ENCODE data around the gene ARHGEF25. TPM values are rescaled to one million over a fixed set of nuclear protein-coding genes. Genes with fewer than 3 reads are reported as not detected.
"Not testable (repeated sequence)": the region's sequence is repeated elsewhere in the genome, so short reads cannot be mapped to it uniquely, and the experiment has no call there.

The ARHGEF25 gene
- total RNA-seq, 3 donors from 2014 or later (not counting 1 experiment from before 2014, with no cell fraction given) = 3.1 to 6.5 (median 5.1) TPM

- WGBS (ENCODE audit: insufficient coverage) = 89% methylated on average over 6 of the region's 6 CpGs
- Mint-ChIP-seq H3K27ac (no peak overlapping the region), H3K4me3 (no peak overlapping the region), H3K4me1 (no peaks in the 10 kb centered on the region), H3K36me3 (no peaks in the 10 kb centered on the region), H3K9me3 (no peaks in the 10 kb centered on the region), H3K27me3 (ENCODE audit: low read depth in 2 of 2) (peaks cover 12 to 19% of the 10 kb centered on the region in 2 donors)
- Histone ChIP-seq H3K27ac (ENCODE audit: low read length) (no peak overlapping the region), H3K4me1 (ENCODE audit: control insufficient read depth, insufficient read depth, low read length) (no peaks in the 10 kb centered on the region), H3K4me3 (ENCODE audit: low read length) (no peak overlapping the region), H3K9me3 (ENCODE audit: control insufficient read depth, insufficient read depth, low read length) (no peaks in the 10 kb centered on the region), H3K36me3 (ENCODE audit: control insufficient read depth, insufficient read depth, low read length) (no peaks in the 10 kb centered on the region), H3K27me3 (ENCODE audit: control insufficient read depth, insufficient read depth, low read length) (no peaks in the 10 kb centered on the region)
- ATAC-seq (no peak), DNase-seq (no peak)
- intact Hi-C loops (cut with micrococcal nuclease) = no loop called here
- TF ChIP-seq, protein P1, sequence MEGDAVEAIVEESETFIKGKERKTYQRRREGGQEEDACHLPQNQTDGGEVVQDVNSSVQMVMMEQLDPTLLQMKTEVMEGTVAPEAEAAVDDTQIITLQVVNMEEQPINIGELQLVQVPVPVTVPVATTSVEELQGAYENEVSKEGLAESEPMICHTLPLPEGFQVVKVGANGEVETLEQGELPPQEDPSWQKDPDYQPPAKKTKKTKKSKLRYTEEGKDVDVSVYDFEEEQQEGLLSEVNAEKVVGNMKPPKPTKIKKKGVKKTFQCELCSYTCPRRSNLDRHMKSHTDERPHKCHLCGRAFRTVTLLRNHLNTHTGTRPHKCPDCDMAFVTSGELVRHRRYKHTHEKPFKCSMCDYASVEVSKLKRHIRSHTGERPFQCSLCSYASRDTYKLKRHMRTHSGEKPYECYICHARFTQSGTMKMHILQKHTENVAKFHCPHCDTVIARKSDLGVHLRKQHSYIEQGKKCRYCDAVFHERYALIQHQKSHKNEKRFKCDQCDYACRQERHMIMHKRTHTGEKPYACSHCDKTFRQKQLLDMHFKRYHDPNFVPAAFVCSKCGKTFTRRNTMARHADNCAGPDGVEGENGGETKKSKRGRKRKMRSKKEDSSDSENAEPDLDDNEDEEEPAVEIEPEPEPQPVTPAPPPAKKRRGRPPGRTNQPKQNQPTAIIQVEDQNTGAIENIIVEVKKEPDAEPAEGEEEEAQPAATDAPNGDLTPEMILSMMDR (IDR thresholded peaks at IDR 0.05) = no peak
Observed at GRCh38 chr12:57568838-57569237, 42.4 kb upstream of the ARHGEF25 start.

DNA sequence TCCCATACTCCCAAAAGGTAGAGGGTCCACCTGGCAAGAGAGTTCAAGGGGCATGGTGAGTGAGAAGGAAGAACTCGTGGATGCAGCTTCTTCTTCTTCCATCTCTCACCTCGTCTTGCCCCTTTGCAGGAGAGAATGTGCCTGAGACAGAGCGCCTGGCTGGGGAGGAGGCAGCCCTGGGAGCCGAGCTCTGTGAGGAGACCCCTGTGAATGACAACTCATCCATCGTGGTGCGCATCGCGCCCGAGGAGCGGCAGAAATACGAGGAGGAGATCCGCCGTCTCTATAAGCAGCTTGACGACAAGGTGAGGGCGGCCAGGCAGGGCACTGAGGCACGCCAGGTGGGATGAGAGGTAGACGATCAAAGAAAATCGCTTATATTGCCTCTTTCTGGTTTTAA, 41.4 kb upstream of the ARHGEF25 start:
- H3K4me1 Mint-ChIP-seq = no peaks in the 10 kb centered on the region
- no peaks in the 10 kb centered on the region for H3K9me3 Mint-ChIP-seq
- no peaks in the 10 kb centered on the region for H3K4me1 ChIP-seq (ENCODE audit: control insufficient read depth, insufficient read depth, low read length)
- intact Hi-C loops (cut with micrococcal nuclease) = no loop called here
- H3K27me3 ChIP-seq (ENCODE audit: control insufficient read depth, insufficient read depth, low read length) = no peaks in the 10 kb centered on the region
- no peak overlapping the region for H3K4me3 ChIP-seq (ENCODE audit: low read length)
- H3K4me3 Mint-ChIP-seq = no peak overlapping the region
- 93% methylated on average over 16 of the region's 18 CpGs for WGBS (ENCODE audit: insufficient coverage)
- peaks cover 2 to 9% of the 10 kb centered on the region in 2 donors for H3K27me3 Mint-ChIP-seq (ENCODE audit: low read depth in 2 of 2)
- TF ChIP-seq, protein P1 (IDR thresholded peaks at IDR 0.05) = no peak
- no peak overlapping the region for H3K27ac ChIP-seq (ENCODE audit: low read length)
- no peaks in the 10 kb centered on the region for H3K36me3 ChIP-seq (ENCODE audit: control insufficient read depth, insufficient read depth, low read length)
- no peak overlapping the region for H3K27ac Mint-ChIP-seq
- H3K9me3 ChIP-seq (ENCODE audit: control insufficient read depth, insufficient read depth, low read length) = no peaks in the 10 kb centered on the region
- DNase-seq (no peak), ATAC-seq (no peak)
- H3K36me3 Mint-ChIP-seq = no peaks in the 10 kb centered on the region

- H3K36me3 ChIP-seq (ENCODE audit: control insufficient read depth, insufficient read depth, low read length); H3K9me3 Mint-ChIP-seq; H3K27me3 ChIP-seq (ENCODE audit: control insufficient read depth, insufficient read depth, low read length); H3K9me3 ChIP-seq (ENCODE audit: control insufficient read depth, insufficient read depth, low read length); H3K4me3 Mint-ChIP-seq; DNase-seq; H3K4me3 ChIP-seq (ENCODE audit: low read length); H3K27ac Mint-ChIP-seq; H3K27ac ChIP-seq (ENCODE audit: low read length); ATAC-seq; H3K27me3 Mint-ChIP-seq (ENCODE audit: low read depth in 2 of 2); H3K36me3 Mint-ChIP-seq; intact Hi-C loops (cut with micrococcal nuclease); H3K4me1 Mint-ChIP-seq; H3K4me1 ChIP-seq (ENCODE audit: control insufficient read depth, insufficient read depth, low read length): not testable (repeated sequence)
- 90% methylated on average over 9 of the region's 13 CpGs for WGBS (ENCODE audit: insufficient coverage)
Observed at GRCh38 chr12:57570438-57570837, 40.8 kb upstream of the ARHGEF25 start.

- 94% methylated on average over 12 of the region's 12 CpGs for WGBS (ENCODE audit: insufficient coverage)
Observed at GRCh38 chr12:57571926-57572762, 39.1 kb upstream of the ARHGEF25 start.

More at GRCh38 chr12:57571926-57572762, 39.1 kb upstream of the ARHGEF25 start:
- no peaks in the 10 kb centered on the region for H3K27me3 ChIP-seq (ENCODE audit: control insufficient read depth, insufficient read depth, low read length)
- Mint-ChIP-seq H3K36me3 (no peaks in the 10 kb centered on the region), H3K27ac (no peak overlapping the region), H3K9me3 (no peaks in the 10 kb centered on the region), H3K27me3 (ENCODE audit: low read depth in 2 of 2) (peaks cover 0 to 13% of the 10 kb centered on the region in 2 donors), H3K4me3 (no peak overlapping the region), H3K4me1 (no peaks in the 10 kb centered on the region)
- no peaks in the 10 kb centered on the region for H3K4me1 ChIP-seq (ENCODE audit: control insufficient read depth, insufficient read depth, low read length)
- H3K9me3 ChIP-seq (ENCODE audit: control insufficient read depth, insufficient read depth, low read length) = no peaks in the 10 kb centered on the region
- no peaks in the 10 kb centered on the region for H3K36me3 ChIP-seq (ENCODE audit: control insufficient read depth, insufficient read depth, low read length)
- intact Hi-C loops (cut with micrococcal nuclease) = no loop called here
- no peak overlapping the region for H3K4me3 ChIP-seq (ENCODE audit: low read length)
- H3K27ac ChIP-seq (ENCODE audit: low read length) = no peak overlapping the region
- TF ChIP-seq, protein P1 (IDR thresholded peaks at IDR 0.05) = no peak
- DNase-seq = no peak
- no peak for ATAC-seq

All from natural killer cell (primary cell).